GM19023 (cell line): Measurements from ENCODE around the gene IVL.

Experiments
- ATAC-seq: cut with Tn5 transposase; IDR thresholded peaks from one replicate; pipeline ENCODE4 v1.9.1; 2021; ENCODE audit warnings: mild to moderate bottlenecking, moderate library complexity; ENCODE audit not compliant: unreplicated experiment

The IVL gene

GRCh38 chr1:152886758-152887409, 21.5 kb upstream of the IVL start:
- no peak for ATAC-seq

- no peak for ATAC-seq
Measured at GRCh38 chr1:152888126-152888525, 20.2 kb upstream of the IVL start.

GRCh38 chr1:152899027-152899426, 9.3 kb upstream of the IVL start:
- no peak for ATAC-seq

GRCh38 chr1:152899883-152900282, 8.5 kb upstream of the IVL start:
- ATAC-seq = no peak

GRCh38 chr1:152901631-152902030, 6.7 kb upstream of the IVL start:
- ATAC-seq = no peak

- no peak for ATAC-seq
Measured at GRCh38 chr1:152902636-152903035, 5.7 kb upstream of the IVL start.

- ATAC-seq = no peak
Measured at GRCh38 chr1:152904688-152905440, 3.5 kb upstream of the IVL start.

- ATAC-seq = no peak
Measured at GRCh38 chr1:152906023-152906565, 2.3 kb upstream of the IVL start.

GRCh38 chr1:152909206-152909605, 860 bp downstream of the IVL start:
- no peak for ATAC-seq

- no peak for ATAC-seq
Measured at GRCh38 chr1:152912471-152912870, 4.1 kb downstream of the IVL start.

- no peak for ATAC-seq
Measured at GRCh38 chr1:152912900-152913299, 4.6 kb downstream of the IVL start.

GRCh38 chr1:152917794-152918193, 9.4 kb downstream of the IVL start:
- no peak for ATAC-seq

GRCh38 chr1:152919071-152919470, 10.7 kb downstream of the IVL start:
- ATAC-seq = no peak

GRCh38 chr1:152924191-152924590, 15.8 kb downstream of the IVL start:
- no peak for ATAC-seq

GRCh38 chr1:152926091-152926490, 17.7 kb downstream of the IVL start:
- no peak for ATAC-seq

GRCh38 chr1:152928671-152929070, 20.3 kb downstream of the IVL start:
- ATAC-seq = no peak

GRCh38 chr1:152932170-152932811, 23.9 kb downstream of the IVL start:
- no peak for ATAC-seq

GRCh38 chr1:152933196-152933595, 24.9 kb downstream of the IVL start:
- no peak for ATAC-seq

- ATAC-seq = no peak
Measured at GRCh38 chr1:152940614-152941013, 32.3 kb downstream of the IVL start.

- ATAC-seq = no peak
Measured at GRCh38 chr1:152941037-152941711, 32.8 kb downstream of the IVL start.

- no peak for ATAC-seq
Measured at GRCh38 chr1:152942161-152942560, 33.8 kb downstream of the IVL start.
